NCI-H1105 treated with DMSO at 0.1 percent for 48 hours (cell line): ENCODE measurements around the gene RAD23B.
"Not testable (repeated sequence)": the region's sequence is repeated elsewhere in the genome, so short reads cannot be mapped to it uniquely, and the experiment has no call there.

Experiments
- DNase-seq: peaks from one replicate; lab custom pipeline; 2025; lab: John Stamatoyannopoulos, UW

The RAD23B gene

GRCh38 chr9:107282759-107283622 is at the start of gene RAD23B:
TSS of gene RAD23B (plus strand) at chr9:107283279. CDS start at chr9:107283630, 351 bp downstream.
- peak; percentile 94 for DNase-seq

GRCh38 chr9:107235765-107236442 is 47.2 kb upstream of the RAD23B start:
- no peak for DNase-seq

- DNase-seq, result no peak
Observed at GRCh38 chr9:107237873-107238272, 45.2 kb upstream of the RAD23B start.

- peak; percentile 23 for DNase-seq
Observed at GRCh38 chr9:107239474-107239873, 43.6 kb upstream of the RAD23B start.

- DNase-seq, result no peak
Observed at GRCh38 chr9:107240260-107240659, 42.8 kb upstream of the RAD23B start.

- DNase-seq, result peak; percentile 57
Observed at GRCh38 chr9:107242073-107243030, 40.7 kb upstream of the RAD23B start.

GRCh38 chr9:107243742-107244141 is 39.3 kb upstream of the RAD23B start:
- no peak for DNase-seq

GRCh38 chr9:107246259-107247254 is 36.5 kb upstream of the RAD23B start:
- DNase-seq, result no peak

GRCh38 chr9:107248714-107249113 is 34.4 kb upstream of the RAD23B start:
- DNase-seq, result no peak

GRCh38 chr9:107249131-107249533 is 33.9 kb upstream of the RAD23B start:
- no peak for DNase-seq

- no peak for DNase-seq
Observed at GRCh38 chr9:107249665-107250285, 33.3 kb upstream of the RAD23B start.

- no peak for DNase-seq
Observed at GRCh38 chr9:107251756-107252322, 31.2 kb upstream of the RAD23B start.

- no peak for DNase-seq
Observed at GRCh38 chr9:107258919-107259318, 24.2 kb upstream of the RAD23B start.

- not testable (repeated sequence) for DNase-seq
Observed at GRCh38 chr9:107259751-107260313, 23.2 kb upstream of the RAD23B start.

GRCh38 chr9:107260437-107261081 is 22.5 kb upstream of the RAD23B start:
- no peak for DNase-seq

- no peak for DNase-seq
Observed at GRCh38 chr9:107261106-107261505, 22.0 kb upstream of the RAD23B start.

- no peak for DNase-seq
Observed at GRCh38 chr9:107263289-107263688, 19.8 kb upstream of the RAD23B start.

GRCh38 chr9:107266624-107267368 is 16.3 kb upstream of the RAD23B start:
- no peak for DNase-seq
